ENCODE results near the gene DIS3L2.
A peak's percentile ranks its signal among the peaks of the same experiment; 100 is the strongest.

DIS3L2 gene

GRCh38 chr2:232230560-232230959, 269.0 kb downstream of the DIS3L2 start:
- DNase-seq (ENCODE audit: low spot score) = no peak

- no peak for DNase-seq (ENCODE audit: low spot score)
Observed at GRCh38 chr2:232231554-232231953, 270.0 kb downstream of the DIS3L2 start.

DNA sequence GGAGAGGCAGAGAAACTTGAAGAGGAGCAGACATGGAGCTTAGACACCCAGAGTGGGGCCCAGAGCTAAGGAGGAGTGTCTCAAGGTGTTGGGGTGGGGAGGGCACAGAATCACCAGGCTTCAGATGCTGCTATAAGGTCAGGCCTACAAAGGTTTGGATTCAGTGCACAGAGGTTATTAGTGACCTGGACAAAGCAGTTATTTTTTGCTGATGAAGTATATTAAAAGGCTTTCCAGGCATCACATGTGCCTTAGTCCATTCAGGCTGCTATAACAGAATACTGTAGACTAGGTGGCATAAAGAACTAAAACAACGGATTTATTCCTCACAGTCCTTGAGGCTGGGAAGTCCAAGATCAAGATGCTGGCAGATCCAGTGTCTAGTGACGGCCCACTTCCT, 271.4 kb downstream of the DIS3L2 start:
- DNase-seq (ENCODE audit: low spot score) = no peak

DNA sequence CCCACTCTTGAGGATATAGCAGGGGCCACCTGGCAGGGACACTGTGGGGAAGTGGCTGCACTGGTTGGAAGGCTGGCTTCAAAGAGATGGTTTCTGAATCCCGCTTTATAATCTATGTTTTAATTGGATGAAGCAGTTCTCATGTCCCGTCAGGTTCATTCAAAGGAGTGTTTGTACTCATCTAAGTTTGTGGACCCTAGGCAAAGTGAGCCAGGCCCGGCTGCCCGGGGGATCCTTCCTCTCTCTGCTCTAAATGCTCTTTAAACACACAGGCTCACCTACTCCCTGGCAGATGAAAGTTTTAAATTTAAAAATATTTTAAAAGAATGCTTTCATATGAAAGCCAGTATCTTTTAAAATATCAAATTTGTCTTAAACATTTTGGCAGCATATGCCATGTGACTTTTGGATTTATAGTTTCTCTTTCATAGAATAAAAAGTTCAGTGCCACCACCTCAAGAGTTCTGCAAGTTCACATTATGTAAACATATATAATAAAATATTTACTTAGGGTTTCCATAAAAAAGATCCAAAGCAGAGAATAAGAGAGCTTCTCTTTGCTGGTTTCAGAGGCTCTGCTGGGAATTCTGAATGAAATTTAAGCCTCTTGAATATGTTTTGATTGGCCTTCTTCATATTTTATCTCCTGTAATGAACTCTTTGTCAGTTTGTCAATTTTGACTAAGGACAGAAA, 273.6 kb downstream of the DIS3L2 start:
- no peak for DNase-seq (ENCODE audit: low spot score)

DNA sequence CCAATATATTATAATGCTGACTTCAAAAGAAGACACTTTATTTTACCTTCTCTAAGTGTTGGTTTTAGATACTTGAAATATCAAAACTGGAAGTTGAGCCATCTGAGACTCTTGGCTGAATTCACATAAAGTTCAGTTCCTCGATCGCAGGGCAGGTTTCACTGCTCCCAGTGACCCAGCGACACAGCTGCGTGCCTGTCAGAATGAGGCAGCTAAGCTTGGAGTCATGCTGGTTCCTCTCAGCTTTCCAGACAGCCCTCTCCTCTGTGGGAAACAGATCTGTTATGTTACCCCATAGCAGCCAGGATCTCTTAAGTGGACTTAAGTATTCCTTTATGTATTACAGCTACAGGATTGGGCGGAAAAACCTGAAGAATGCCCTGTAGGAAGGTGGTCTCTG, 274.2 kb downstream of the DIS3L2 start:
- DNase-seq (ENCODE audit: low spot score) = no peak

DNA sequence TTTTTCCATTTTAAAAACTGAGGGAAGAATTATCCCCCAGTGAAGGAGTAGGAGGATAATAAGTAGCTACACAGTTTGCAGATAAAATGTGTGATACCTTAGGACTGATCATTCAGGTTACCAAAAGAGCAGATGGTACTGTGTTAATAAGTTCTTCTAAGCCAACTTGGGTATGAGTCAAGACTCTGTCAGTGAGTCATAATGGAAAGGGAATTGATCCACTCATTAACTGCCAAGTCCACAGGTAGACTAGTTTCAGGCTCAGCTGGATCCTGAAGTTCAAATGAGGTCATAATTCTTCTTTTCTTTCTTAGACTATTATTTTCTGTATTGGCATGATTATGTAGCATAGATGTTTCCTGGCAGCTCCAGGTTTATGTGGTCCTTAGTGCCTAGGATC, 274.7 kb downstream of the DIS3L2 start:
- DNase-seq (ENCODE audit: low spot score) = peak; percentile 9

- no peak for DNase-seq (ENCODE audit: low spot score)
Observed at GRCh38 chr2:232237464-232237863, 276.0 kb downstream of the DIS3L2 start.

DNA sequence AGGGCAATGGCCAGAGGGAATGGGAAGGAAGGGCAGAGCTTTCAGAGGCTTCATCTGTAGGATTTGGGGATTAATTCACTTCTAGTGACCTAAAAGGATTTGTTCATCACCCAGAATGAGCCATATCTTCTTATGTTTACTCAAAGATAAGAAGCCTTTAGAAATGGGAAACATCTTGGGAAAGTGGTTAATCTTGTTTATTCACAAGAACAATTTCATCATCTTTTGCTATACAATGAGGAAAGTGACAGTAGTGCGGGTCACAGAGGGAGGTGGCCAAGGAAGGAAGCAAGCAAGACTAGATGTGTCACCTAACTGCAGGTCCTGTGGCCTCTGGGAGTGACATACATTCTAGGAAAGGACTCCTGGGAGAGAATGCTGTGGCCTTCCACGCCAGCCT, 276.6 kb downstream of the DIS3L2 start:
- DNase-seq (ENCODE audit: low spot score) = no peak

GRCh38 chr2:232238596-232238995, 277.1 kb downstream of the DIS3L2 start:
- DNase-seq (ENCODE audit: low spot score) = no peak

DNA sequence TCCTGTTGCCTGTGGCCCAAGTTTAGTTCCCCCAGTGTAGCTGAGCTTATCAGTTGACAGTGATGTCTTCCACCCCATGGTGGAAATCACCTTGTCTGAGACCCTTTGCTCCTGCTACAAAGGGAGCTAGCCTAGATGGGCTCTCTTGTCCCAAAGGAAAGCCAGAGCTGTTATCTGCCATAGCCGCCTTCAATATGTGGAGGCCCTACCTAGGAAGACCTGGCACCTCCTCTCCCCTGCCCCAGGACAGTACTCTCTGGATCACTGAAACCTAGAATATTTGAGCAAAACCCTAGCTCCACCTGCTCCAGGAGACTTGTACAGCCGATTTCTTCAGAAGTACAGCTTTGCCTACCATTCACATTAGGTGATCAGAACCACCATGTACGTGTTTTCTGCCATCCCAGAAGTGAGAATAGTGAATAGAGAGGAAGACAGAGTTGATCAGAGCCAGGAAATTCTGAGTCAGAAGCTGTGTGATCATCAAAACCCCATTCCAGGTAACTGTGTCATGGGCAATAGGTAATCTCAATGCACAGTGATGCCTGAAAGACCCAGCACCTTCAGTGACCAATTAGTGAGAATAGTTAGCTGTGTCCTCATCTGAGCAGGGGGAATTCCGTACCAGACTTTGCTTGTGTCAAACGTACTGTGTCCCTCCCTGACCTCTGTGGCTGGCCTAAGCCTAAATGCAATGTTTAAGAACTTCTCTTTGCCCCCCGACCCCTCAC, 278.6 kb downstream of the DIS3L2 start:
- peak; percentile 7 for DNase-seq (ENCODE audit: low spot score)

DNA sequence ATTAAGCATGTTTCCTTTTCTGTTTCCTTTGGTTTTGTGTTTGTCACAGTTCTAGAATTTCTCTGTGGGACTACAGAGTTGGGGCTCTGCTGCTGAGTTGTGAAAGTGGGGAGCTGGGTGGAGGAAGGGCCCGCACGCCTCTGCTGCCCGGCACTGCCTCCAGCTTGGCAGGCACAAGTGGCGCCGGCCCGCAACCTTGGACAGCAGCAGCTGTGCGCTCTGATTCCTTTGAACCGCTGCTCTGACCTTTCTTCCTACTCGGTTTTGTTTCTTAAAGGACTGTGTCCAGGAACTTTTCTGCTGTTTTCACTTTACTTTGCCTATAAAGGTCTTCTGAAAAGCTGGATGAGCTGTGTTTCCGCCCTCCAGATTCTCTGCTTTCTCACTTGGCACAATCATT, 279.4 kb downstream of the DIS3L2 start:
- DNase-seq (ENCODE audit: low spot score) = no peak

DNA sequence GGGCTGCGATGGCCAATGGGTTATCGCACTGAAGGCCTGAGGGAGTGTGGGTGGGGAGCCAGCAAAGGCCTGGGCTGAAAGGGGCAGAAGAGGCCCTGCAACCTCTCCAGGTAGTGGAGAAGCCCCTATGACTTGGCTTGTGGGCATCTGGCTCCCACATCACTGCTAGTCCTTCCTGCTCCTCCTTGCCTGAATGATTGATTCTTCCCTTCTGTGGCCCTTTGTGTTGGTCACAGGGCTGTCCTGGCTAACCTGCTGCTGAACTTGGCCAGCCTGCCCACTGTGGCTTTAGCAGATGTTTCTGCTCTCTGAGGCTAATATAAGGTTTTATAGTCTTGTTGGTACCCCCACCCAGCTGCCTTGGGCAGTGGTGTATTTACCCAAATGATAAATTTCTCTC, 280.8 kb downstream of the DIS3L2 start:
- no peak for DNase-seq (ENCODE audit: low spot score)

- no peak for DNase-seq (ENCODE audit: low spot score)
Observed at GRCh38 chr2:232245111-232245510, 283.6 kb downstream of the DIS3L2 start.

DNA sequence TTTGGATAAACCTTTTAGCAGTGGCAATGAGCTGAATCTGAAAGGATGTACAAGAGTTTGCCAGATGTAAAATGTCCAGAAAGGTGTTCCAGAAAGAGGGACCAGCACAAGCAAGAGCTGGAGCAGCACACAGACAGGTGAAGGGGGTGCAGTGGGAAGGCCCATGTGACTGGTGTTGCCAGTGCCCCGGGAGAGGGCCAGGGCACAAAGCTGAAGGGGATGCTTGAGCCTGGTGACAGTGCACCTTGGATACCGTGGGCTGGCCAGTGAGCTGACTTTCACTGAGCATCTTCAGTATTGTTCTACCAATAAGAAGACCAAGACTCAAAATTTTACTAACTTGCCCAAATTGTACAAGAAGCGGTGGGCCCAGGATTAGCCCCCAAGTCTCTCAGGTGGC, 284.7 kb downstream of the DIS3L2 start:
- DNase-seq (ENCODE audit: low spot score) = no peak

GRCh38 chr2:232249096-232249495, 287.6 kb downstream of the DIS3L2 start:
- DNase-seq (ENCODE audit: low spot score) = no peak

- DNase-seq (ENCODE audit: low spot score) = no peak
Observed at GRCh38 chr2:232250246-232251175, 289.0 kb downstream of the DIS3L2 start.

- DNase-seq (ENCODE audit: low spot score) = no peak
Observed at GRCh38 chr2:232255033-232255432, 293.5 kb downstream of the DIS3L2 start.

DNA sequence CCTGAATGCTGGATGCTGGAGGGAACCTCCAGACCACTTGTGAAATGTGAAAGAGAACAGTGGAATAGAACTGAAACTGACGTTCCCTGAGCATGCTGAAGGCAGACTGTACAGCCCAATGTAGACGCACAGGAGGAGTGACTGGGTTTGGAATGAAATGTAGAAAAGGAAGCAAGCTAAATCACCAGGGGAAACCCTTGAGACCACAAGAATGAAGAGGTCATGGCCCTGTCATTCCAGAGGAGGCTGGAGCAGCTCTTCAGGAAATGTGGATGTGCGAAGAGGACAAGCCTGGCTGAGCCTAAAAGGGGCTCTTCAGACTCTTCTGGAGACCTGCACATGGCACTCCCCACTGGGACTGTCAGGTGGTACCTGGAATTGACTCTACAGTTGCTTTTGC, 298.6 kb downstream of the DIS3L2 start:
- no peak for DNase-seq (ENCODE audit: low spot score)

DNA sequence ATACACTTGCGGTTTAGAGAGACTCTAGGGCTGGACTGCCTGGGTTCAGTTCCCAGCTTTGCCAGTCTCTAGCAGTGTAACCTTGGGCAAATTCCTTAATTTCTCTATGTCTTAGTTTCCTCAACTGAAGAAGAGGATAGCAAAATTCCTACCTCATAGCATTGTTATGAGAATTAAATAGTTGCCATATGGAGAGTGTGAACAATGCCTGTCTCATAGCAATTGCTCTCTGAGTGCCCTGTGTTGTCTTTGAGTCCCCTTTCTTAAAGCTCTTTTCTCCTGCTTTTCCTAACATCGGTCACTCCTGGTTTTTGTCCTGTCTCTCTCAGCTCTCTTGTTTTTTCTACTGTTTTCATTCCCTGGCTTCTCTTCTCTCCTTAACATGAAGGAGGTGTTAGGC, 300.3 kb downstream of the DIS3L2 start:
- no peak for DNase-seq (ENCODE audit: low spot score)

- DNase-seq (ENCODE audit: low spot score) = no peak
Observed at GRCh38 chr2:232263295-232263694, 301.8 kb downstream of the DIS3L2 start.

DNA sequence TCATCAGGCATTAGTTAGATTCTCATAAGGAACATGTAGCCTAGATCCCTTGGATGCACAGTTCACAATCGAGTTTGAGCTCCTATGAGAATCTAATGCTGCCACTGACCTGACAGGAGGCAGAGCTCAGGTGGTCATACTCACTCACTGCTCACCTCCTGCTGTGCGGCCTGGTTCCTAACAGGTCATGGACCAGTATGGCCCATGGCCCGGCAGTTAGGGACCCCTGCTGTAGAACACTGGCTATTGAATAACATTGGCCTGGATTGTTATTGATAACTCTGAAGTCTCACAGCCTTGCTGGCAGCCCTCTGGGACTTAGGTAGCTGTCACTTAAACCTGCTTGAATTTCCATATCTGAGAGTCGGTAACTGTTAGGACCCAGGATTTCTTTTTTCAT, 302.6 kb downstream of the DIS3L2 start:
- no peak for DNase-seq (ENCODE audit: low spot score)

DNA sequence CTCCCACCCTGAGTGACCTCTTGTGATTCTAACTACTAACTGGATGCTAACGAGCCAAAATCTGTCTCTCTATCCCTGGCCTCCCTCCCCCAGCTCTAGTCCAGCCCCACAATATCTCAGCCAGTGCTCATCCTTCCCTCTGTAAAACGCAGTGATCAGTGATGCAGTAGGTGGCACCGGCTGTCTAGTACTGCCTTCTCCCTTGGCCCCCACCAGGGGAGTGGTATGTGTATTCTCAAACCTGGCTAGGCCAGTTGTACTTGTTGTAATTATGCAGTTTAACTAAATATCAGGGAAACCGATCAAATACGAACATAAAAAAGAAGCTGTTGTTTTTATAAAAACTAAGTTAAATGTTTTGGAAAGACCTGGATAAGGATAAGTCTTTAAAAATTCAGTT, 303.8 kb downstream of the DIS3L2 start:
- DNase-seq (ENCODE audit: low spot score) = no peak

DNA sequence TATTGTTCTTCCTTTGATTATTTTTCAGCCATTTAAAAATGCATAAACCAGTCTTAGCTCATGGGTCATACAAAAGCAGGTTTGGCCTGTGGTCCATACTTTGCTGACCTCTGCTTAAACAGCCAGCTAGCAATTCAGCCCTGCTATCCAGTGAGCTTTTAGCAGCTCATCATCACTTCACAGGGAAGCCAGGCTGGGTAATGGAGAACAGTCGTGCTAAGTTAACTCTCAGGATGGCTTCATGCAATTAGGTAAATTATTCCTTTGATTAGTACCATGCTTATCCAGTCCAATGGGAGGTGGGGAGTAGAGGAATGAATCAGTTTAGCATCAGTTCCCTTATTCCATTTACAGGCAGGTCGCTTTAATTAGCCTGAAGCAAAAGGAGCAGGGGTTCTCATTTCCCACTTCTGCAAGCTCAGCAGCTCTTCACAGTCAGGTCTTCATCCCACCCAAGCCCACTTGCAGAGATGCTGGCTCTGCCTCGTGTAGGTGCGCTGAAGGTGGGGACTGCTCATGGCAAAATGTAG, 307.2 kb downstream of the DIS3L2 start:
- no peak for DNase-seq (ENCODE audit: low spot score)
